HepG2 (cell line): ENCODE results near the gene CDHR4. TPM values are rescaled to one million over a fixed set of nuclear protein-coding genes. Genes with fewer than 3 reads are reported as not detected.

ENCODE experiments used
- ARID5B ChIP-seq: IDR thresholded peaks from 2 replicates; pipeline ENCODE4 v1.4.0; 2020; ENCODE audit warnings: mild to moderate bottlenecking, missing genetic modification reagents
- GABPA ChIP-seq, 2 experiments: IDR thresholded peaks; 2 replicates each; pipeline ENCODE4 v1.6.1; 2011 to 2016; ENCODE audit warnings: low read depth in 2 of 2, low read length in 1 of 2, missing biosample characterization in 1 of 2, missing genetic modification characterization in 1 of 2
- KIAA2018 ChIP-seq: sonication (generic); formaldehyde crosslinking; IDR thresholded peaks from 2 replicates; pipeline ENCODE4 v1.5.0; 2020; ENCODE audit warnings: mild to moderate bottlenecking, missing genetic modification reagents, borderline replicate concordance
- MLLT10 ChIP-seq: sonication (generic); formaldehyde crosslinking; IDR thresholded peaks from 2 replicates; pipeline ENCODE4 v1.4.0; 2020; ENCODE audit warnings: missing genetic modification reagents
- PAF1 ChIP-seq: IDR thresholded peaks from 2 replicates; pipeline ENCODE4 v1.6.1; 2016; ENCODE audit warnings: missing genetic modification reagents, missing compliant biosample characterization
- POLR2AphosphoS5 ChIP-seq: IDR thresholded peaks from 2 replicates; pipeline ENCODE4 v1.6.1; 2012; ENCODE audit warnings: low read depth, low read length
- ZBTB43 ChIP-seq: sonication (generic); formaldehyde crosslinking; conservative IDR thresholded peaks from 2 replicates; pipeline ENCODE4 v1.4.0; 2020; ENCODE audit warnings: missing genetic modification reagents
- ZNF567 ChIP-seq: sonication (generic); formaldehyde crosslinking; IDR thresholded peaks from 2 replicates; pipeline ENCODE4 v1.8.1; 2023; ENCODE audit warnings: mild to moderate bottlenecking, missing genetic modification reagents, borderline replicate concordance
- ZNF615 ChIP-seq: sonication (generic); formaldehyde crosslinking; IDR thresholded peaks from 2 replicates; pipeline ENCODE4 v1.5.0; 2020; ENCODE audit warnings: mild to moderate bottlenecking, missing genetic modification reagents, borderline replicate concordance
- polyA plus RNA-seq, 8 experiments: library from polyadenylated mRNA; depleted of rRNA in 3 of 8; stranded (reverse) in 7 of 8; unstranded in 1 of 8; fragments of >200 nt; fragmentation: Illumina TruSeq in 4 of 8; extraction: Trizol in 4 of 8; gene quantifications; 2 replicates each; pipeline versions ENCODE4 v1.2.1 to v1.2.3, GENCODE V29; 2011 to 2016; ENCODE audit warnings: low read depth in 4 of 8, missing spikeins in 1 of 8, mixed read lengths in 1 of 8; ENCODE audit not compliant: insufficient read depth in 1 of 8
- total RNA-seq, 5 experiments: library from RNA; depleted of rRNA; stranded (reverse); fragments of >200 nt; fragmentation: Illumina TruSeq; extraction: Trizol; gene quantifications; 2 replicates each; pipeline ENCODE4 v1.2.3, GENCODE V29; 2016; ENCODE audit warnings: low read depth in 1 of 5
- TF ChIP-seq, protein P1 (sequence below): sonication (generic); formaldehyde crosslinking; IDR thresholded peaks from 2 replicates; pipeline ENCODE4 v1.5.0; 2020; ENCODE audit warnings: missing genetic modification reagents, mild to moderate bottlenecking, borderline replicate concordance
- TF ChIP-seq, protein P2 (sequence below): sonication (generic); formaldehyde crosslinking; IDR thresholded peaks from 2 replicates; pipeline ENCODE4 v1.4.0; 2020; ENCODE audit warnings: missing genetic modification reagents

Gene CDHR4
- total and polyA plus RNA-seq, 2 of the 13 experiments (the other 11 are each of a cell fraction or from before 2014, with no cell fraction given): 0.21 TPM; not detected in 1

- TF ChIP-seq ZNF615 (CRISPR knock-in tag) (no peak), GABPA (IDR thresholded peaks at IDR 0.05; ENCODE audit: low read depth, low read length) (no peak), GABPA (CRISPR knock-in tag; IDR thresholded peaks at IDR 0.05; ENCODE audit: low read depth) (no peak), PAF1 (CRISPR knock-in tag) (no peak), KIAA2018 (no peak), ZNF567 (CRISPR knock-in tag) (peak; percentile 39; the same call in 1 of the 2 replicates), MLLT10 (no peak), ZBTB43 (CRISPR knock-in tag) (no peak), POLR2AphosphoS5 (no peak), ARID5B (CRISPR knock-in tag) (no peak)
- TF ChIP-seq, protein P1, sequence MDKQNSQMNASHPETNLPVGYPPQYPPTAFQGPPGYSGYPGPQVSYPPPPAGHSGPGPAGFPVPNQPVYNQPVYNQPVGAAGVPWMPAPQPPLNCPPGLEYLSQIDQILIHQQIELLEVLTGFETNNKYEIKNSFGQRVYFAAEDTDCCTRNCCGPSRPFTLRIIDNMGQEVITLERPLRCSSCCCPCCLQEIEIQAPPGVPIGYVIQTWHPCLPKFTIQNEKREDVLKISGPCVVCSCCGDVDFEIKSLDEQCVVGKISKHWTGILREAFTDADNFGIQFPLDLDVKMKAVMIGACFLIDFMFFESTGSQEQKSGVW (CRISPR knock-in tag): no peak
- TF ChIP-seq, protein P2, sequence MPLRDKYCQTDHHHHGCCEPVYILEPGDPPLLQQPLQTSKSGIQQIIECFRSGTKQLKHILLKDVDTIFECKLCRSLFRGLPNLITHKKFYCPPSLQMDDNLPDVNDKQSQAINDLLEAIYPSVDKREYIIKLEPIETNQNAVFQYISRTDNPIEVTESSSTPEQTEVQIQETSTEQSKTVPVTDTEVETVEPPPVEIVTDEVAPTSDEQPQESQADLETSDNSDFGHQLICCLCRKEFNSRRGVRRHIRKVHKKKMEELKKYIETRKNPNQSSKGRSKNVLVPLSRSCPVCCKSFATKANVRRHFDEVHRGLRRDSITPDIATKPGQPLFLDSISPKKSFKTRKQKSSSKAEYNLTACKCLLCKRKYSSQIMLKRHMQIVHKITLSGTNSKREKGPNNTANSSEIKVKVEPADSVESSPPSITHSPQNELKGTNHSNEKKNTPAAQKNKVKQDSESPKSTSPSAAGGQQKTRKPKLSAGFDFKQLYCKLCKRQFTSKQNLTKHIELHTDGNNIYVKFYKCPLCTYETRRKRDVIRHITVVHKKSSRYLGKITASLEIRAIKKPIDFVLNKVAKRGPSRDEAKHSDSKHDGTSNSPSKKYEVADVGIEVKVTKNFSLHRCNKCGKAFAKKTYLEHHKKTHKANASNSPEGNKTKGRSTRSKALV (CRISPR knock-in tag): no peak
Observed at GRCh38 chr3:49802719-49803464, 3.2 kb upstream of the CDHR4 start, which contains the start of gene INKA1 (continued).
